B cell (primary cell): Measurements from ENCODE around the gene FDXACB1. TPM values are rescaled to one million over a fixed set of nuclear protein-coding genes. Genes with fewer than 3 reads are reported as not detected.

Experiments
- ATAC-seq: fragments of 200-7000 bp; cut with Tn5 transposase; one replicate; pipeline ENCODE4 v1.10.0; 2021; ENCODE audit warnings: low read depth, mild to moderate bottlenecking, moderate number of reproducible peaks, moderate library complexity
- CTCF ChIA-PET: fragments of 350-600 bp; sonication (Branson Sonifier 250); formaldehyde crosslinking; loops from one replicate; lab custom pipeline; 2021; ENCODE audit warnings: antibody characterized with exemption, inconsistent platforms; lab: Charles Lee
- POLR2A ChIA-PET: fragments of 350-600 bp; sonication (Branson Sonifier 250); formaldehyde crosslinking; loops from one replicate; lab custom pipeline; 2021; ENCODE audit warnings: antibody characterized with exemption; lab: Charles Lee
- DNase-seq: peaks from one replicate; pipeline ENCODE4 v3.0.0; 2013
- H2AFZ ChIP-seq: 2 replicates; pipeline ENCODE4 v1.6.1; 2012; ENCODE audit warnings: mild to moderate bottlenecking, low read depth, low read length; ENCODE audit not compliant: insufficient read depth, poor library complexity, severe bottlenecking
- H3K27ac ChIP-seq, 2 donors: 1 replicate in 1 of 2; 2 replicates in 1 of 2; pipeline ENCODE4 v1.5.1; 2012 to 2013; ENCODE audit warnings: low read length in 2 of 2, mild to moderate bottlenecking in 2 of 2, moderate library complexity in 1 of 2
- H3K27me3 ChIP-seq, 4 experiments: fragments of 200-600 bp in 1 of 4; sonication (generic) in 1 of 4; replicated peaks in 1 of 4; 1 replicate in 2 of 4; 2 replicates in 2 of 4; pipeline versions ENCODE4 v1.6.1 to v1.7.0; 2013 to 2016; ENCODE audit warnings: low read length in 3 of 4, mild to moderate bottlenecking in 2 of 4, mixed read lengths in 1 of 4, moderate library complexity in 1 of 4; ENCODE audit not compliant: insufficient read depth in 4 of 4, control insufficient read depth in 3 of 4; ENCODE audit errors: control extremely low read depth in 1 of 4
- H3K36me3 ChIP-seq, 2 experiments: replicated peaks in 1 of 2; 1 replicate in 1 of 2; 2 replicates in 1 of 2; pipeline versions ENCODE4 v1.6.1 to v1.7.1; 2013; ENCODE audit warnings: low read length in 1 of 2; ENCODE audit not compliant: insufficient read depth in 2 of 2, control insufficient read depth in 1 of 2; ENCODE audit errors: control extremely low read depth in 1 of 2, extremely low read depth in 1 of 2
- H3K4me1 ChIP-seq, 2 donors: fragments of 200-600 bp in 1 of 2; sonication (generic) in 1 of 2; 1 replicate in 1 of 2; 2 replicates in 1 of 2; pipeline versions ENCODE4 v1.5.1 to v1.6.1; 2013 to 2017; ENCODE audit warnings: low read length in 2 of 2; ENCODE audit not compliant: control insufficient read depth in 2 of 2, insufficient read depth in 2 of 2
- H3K4me2 ChIP-seq: replicated peaks from 2 replicates; pipeline ENCODE3; 2012; ENCODE audit warnings: mild to moderate bottlenecking, low read depth, low read length; ENCODE audit not compliant: poor library complexity, severe bottlenecking
- H3K4me3 ChIP-seq, 5 experiments: fragments of 200-600 bp in 1 of 5; sonication (generic) in 1 of 5; 1 replicate in 3 of 5; 2 replicates in 2 of 5; pipeline versions ENCODE4 v1.5.1 to v1.7.0; 2011 to 2016; ENCODE audit warnings: low read length in 4 of 5, mild to moderate bottlenecking in 4 of 5, low read depth in 2 of 5, control low read depth in 1 of 5, moderate library complexity in 1 of 5; ENCODE audit not compliant: insufficient read depth in 1 of 5; ENCODE audit errors: control extremely low read depth in 1 of 5, extremely low read depth in 1 of 5
- H3K79me2 ChIP-seq: fragments of 200-600 bp; sonication (generic); one replicate; pipeline ENCODE4 v1.6.0; 2016; ENCODE audit warnings: low read length; ENCODE audit not compliant: control insufficient read depth, insufficient read depth
- H3K9ac ChIP-seq: fragments of 200-600 bp; sonication (generic); 2 replicates; pipeline ENCODE4 v1.6.1; 2017; ENCODE audit warnings: mild to moderate bottlenecking, low read length, moderate library complexity
- H3K9me3 ChIP-seq, 3 donors: one replicate each; pipeline versions ENCODE4 v1.6.1 to v1.7.1; 2013; ENCODE audit warnings: low read length in 2 of 3; ENCODE audit not compliant: control insufficient read depth in 2 of 3, insufficient read depth in 1 of 3; ENCODE audit errors: control extremely low read depth in 1 of 3
- H4K20me1 ChIP-seq: 2 replicates; pipeline ENCODE4 v1.6.0; 2012; ENCODE audit warnings: mild to moderate bottlenecking, low read length; ENCODE audit not compliant: insufficient read depth, control insufficient read depth, poor library complexity, severe bottlenecking
- H3K27ac Mint-ChIP-seq: one replicate; pipeline ENCODE4 v1.8.0; 2021; ENCODE audit warnings: mixed read lengths
- H3K27me3 Mint-ChIP-seq: one replicate; pipeline ENCODE4 v1.8.0; 2021; ENCODE audit warnings: mixed read lengths
- H3K4me1 Mint-ChIP-seq: one replicate; pipeline ENCODE4 v1.8.0; 2021; ENCODE audit warnings: mixed read lengths
- H3K4me3 Mint-ChIP-seq: one replicate; pipeline ENCODE4 v1.8.0; 2021; ENCODE audit warnings: mixed read lengths
- H3K9me3 Mint-ChIP-seq: one replicate; pipeline ENCODE4 v1.8.0; 2022; ENCODE audit warnings: mixed read lengths; ENCODE audit not compliant: insufficient read depth
- CTCF ChIP-seq: fragments of 200-600 bp; IDR thresholded peaks from one replicate; pipeline ENCODE4 v1.8.0; 2022; ENCODE audit warnings: antibody characterized with exemption, mild to moderate bottlenecking
- EZH2 ChIP-seq: IDR thresholded peaks from 2 replicates; pipeline ENCODE4 v1.6.1; 2012; ENCODE audit warnings: borderline replicate concordance, low read depth, mild to moderate bottlenecking, moderate library complexity, low read length; ENCODE audit not compliant: insufficient read depth, poor library complexity, severe bottlenecking
- WGBS: methylation state at CpG from one replicate; pipeline ENCODE4 v1.1.5; 2013; ENCODE audit warnings: missing lambda C conversion rate; ENCODE audit not compliant: insufficient coverage; 5-methylcytosine and 5-hydroxymethylcytosine counted together
- intact Hi-C: fragments of 100-400 bp; cut with micrococcal nuclease; formaldehyde crosslinking; loops from one replicate; pipeline ENCODE4 v1.10.0; 2022
- polyA plus RNA-seq: library from polyadenylated mRNA; depleted of rRNA; stranded (reverse); fragments of >200 nt; gene quantifications from 2 replicates; pipeline ENCODE4 v1.2.3, GENCODE V29; 2012
- total RNA-seq, 2 donors: library from RNA; stranded (reverse); fragments of 120-200 nt in 1 of 2; gene quantifications; 1 replicate in 1 of 2; 2 replicates in 1 of 2; pipeline versions ENCODE4 v1.2.3 to v1.2.4, GENCODE V29; 2013 to 2022

The FDXACB1 gene
- total and polyA plus RNA-seq, 2 donors (not counting 1 experiment from before 2014, with no cell fraction given) = 3.1 to 4.0 TPM

GRCh38 chr11:111917312-111917711 lies 38.3 kb upstream of the FDXACB1 start:
- Mint-ChIP-seq H3K27ac (no peak overlapping the region), H3K4me1 (no peaks in the 10 kb centered on the region), H3K9me3 (no peaks in the 10 kb centered on the region), H3K4me3 (no peak overlapping the region), H3K27me3 (peaks cover 50% of the 10 kb centered on the region)
- intact Hi-C loops = no loop called here
- no peaks in the 10 kb centered on the region for H3K79me2 ChIP-seq
- no peak overlapping the region for H2AFZ ChIP-seq
- ChIA-PET POLR2A (no interaction called here), CTCF (no interaction called here)
- no peaks in the 10 kb centered on the region for H3K36me3 ChIP-seq
- DNase-seq = no peak
- no peak for TF ChIP-seq EZH2
- TF ChIP-seq CTCF = no peak
- no peak overlapping the region for H3K4me3 ChIP-seq
- 75% methylated on average over 1 of the region's 2 CpGs for WGBS
- H3K27me3 ChIP-seq = peaks cover 0 to 31% (median 13%) of the 10 kb centered on the region in 4 experiments
- H4K20me1 ChIP-seq = no peaks in the 10 kb centered on the region
- no peak overlapping the region for H3K4me2 ChIP-seq
- no peak overlapping the region for H3K27ac ChIP-seq
- ATAC-seq = no peak
- H3K9me3 ChIP-seq = no peaks in the 10 kb centered on the region
- no peak overlapping the region for H3K9ac ChIP-seq
- H3K4me1 ChIP-seq = no peaks in the 10 kb centered on the region

- ChIA-PET POLR2A (no interaction called here), CTCF (no interaction called here)
- no peaks in the 10 kb centered on the region for H3K4me1 Mint-ChIP-seq
- Histone ChIP-seq H2AFZ (no peak overlapping the region), H3K4me2 (no peak overlapping the region), H3K9ac (no peak overlapping the region), H3K9me3 (no peaks in the 10 kb centered on the region), H3K36me3 (no peaks in the 10 kb centered on the region), H3K27ac (no peak overlapping the region), H3K79me2 (no peaks in the 10 kb centered on the region), H3K4me3 (no peak overlapping the region), H3K4me1 (no peaks in the 10 kb centered on the region), H4K20me1 (no peaks in the 10 kb centered on the region), H3K27me3 (peaks cover 0 to 36% (median 17%) of the 10 kb centered on the region in 4 experiments)
- H3K9me3 Mint-ChIP-seq = no peaks in the 10 kb centered on the region
- DNase-seq = no peak
- no peak for TF ChIP-seq CTCF
- TF ChIP-seq EZH2 = no peak
- no peak overlapping the region for H3K4me3 Mint-ChIP-seq
- H3K27me3 Mint-ChIP-seq = peaks cover 52% of the 10 kb centered on the region
- intact Hi-C loops = no loop called here
- ATAC-seq = no peak
- no peak overlapping the region for H3K27ac Mint-ChIP-seq
- 29% methylated on average over 1 of the region's 1 CpG for WGBS
Observed at GRCh38 chr11:111916768-111917167, 37.8 kb upstream of the FDXACB1 start.
